GM13976 (cell line): ENCODE data around the gene ATXN1.

Experiments used
- DNase-seq: peaks from one replicate; pipeline ENCODE4 v3.0.0; 2012; ENCODE audit warnings: low spot score
- in situ Hi-C: fragments of 300-500 bp; cut with MboI; formaldehyde crosslinking; loops from one replicate; pipeline ENCODE4 v1.12.0; 2022; ENCODE audit warnings: low sequenced_read_pairs, mixed read lengths, inconsistent platforms; ENCODE audit not compliant: unreplicated experiment
- TF ChIP-seq, protein P1 (sequence below): IDR thresholded peaks from 2 replicates; pipeline ENCODE4 v1.5.1; 2012; ENCODE audit warnings: borderline replicate concordance, mild to moderate bottlenecking; ENCODE audit not compliant: insufficient read depth; ENCODE audit errors: extremely low read depth, missing control alignments, control extremely low read depth

ATXN1 gene

DNA sequence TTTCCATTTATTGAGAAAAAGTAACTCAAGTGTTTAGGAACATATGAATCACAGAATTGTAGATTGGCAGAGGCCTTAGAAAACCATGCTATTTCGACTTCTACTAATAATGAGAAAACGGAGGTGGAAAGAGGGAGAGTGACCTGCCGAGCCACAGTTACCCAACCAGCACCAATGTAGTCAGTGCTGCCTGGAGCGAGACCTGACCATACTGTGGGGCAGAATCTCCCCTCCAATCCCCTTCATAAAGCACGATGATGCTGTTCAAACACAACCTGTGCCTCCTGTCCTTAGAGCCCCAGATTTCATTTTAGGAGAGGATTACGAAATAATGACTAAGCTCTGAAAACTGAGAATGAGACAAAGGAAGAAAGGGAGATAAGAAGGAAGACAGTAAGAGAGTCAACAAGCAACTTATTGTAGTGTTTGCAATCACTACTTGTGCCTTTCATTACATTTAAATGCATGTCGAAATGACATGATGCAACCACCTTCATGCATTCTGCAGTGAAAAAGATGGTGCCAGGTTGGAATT is 70.6 kb downstream of the ATXN1 start:
- peak; percentile 43 for DNase-seq
- TF ChIP-seq, protein P1, sequence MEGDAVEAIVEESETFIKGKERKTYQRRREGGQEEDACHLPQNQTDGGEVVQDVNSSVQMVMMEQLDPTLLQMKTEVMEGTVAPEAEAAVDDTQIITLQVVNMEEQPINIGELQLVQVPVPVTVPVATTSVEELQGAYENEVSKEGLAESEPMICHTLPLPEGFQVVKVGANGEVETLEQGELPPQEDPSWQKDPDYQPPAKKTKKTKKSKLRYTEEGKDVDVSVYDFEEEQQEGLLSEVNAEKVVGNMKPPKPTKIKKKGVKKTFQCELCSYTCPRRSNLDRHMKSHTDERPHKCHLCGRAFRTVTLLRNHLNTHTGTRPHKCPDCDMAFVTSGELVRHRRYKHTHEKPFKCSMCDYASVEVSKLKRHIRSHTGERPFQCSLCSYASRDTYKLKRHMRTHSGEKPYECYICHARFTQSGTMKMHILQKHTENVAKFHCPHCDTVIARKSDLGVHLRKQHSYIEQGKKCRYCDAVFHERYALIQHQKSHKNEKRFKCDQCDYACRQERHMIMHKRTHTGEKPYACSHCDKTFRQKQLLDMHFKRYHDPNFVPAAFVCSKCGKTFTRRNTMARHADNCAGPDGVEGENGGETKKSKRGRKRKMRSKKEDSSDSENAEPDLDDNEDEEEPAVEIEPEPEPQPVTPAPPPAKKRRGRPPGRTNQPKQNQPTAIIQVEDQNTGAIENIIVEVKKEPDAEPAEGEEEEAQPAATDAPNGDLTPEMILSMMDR, result no peak

DNA sequence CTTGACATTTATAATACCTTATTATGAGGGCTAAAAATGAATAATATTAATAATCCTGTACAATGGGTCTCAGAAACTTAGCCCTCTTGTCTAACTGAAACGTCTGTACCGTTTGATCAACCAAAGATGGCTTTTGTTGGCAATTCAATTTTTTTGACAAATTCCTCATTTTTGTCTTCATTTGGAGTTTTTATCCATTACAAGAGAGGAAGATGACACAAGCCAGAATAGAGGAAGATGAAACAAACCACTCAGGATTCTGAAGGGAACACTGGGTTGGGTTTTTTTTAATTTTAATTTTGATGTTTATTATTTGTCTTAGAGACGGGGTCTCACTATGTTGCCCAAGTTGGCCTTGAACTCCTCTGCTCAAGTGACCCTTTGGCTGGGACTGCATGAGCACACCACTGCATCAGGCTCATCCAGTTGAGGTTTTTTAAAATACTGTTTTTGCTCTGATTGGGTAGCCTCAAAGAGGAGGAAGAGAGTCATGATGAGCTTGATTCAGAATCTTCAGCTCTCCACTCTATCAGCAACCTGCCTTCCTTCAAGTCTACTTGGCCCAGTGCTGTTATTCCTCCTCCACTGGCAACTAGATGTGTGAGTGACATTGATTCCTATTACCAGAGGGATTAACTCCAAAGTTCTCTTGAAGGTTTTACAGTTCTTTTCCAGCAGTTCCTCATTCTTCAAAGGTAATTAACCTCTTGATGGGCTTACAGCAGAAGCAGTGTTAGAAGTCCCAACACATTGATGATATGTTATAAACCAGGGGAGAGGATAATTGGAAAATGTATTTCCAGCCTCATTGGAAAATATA is 71.3 kb downstream of the ATXN1 start:
- TF ChIP-seq, protein P1, result no peak
- in situ Hi-C loops, result no loop called here
- DNase-seq, result no peak

More for the DNA sequence above, 70.6 kb downstream of the ATXN1 start:
- in situ Hi-C loops, result no loop called here

DNA sequence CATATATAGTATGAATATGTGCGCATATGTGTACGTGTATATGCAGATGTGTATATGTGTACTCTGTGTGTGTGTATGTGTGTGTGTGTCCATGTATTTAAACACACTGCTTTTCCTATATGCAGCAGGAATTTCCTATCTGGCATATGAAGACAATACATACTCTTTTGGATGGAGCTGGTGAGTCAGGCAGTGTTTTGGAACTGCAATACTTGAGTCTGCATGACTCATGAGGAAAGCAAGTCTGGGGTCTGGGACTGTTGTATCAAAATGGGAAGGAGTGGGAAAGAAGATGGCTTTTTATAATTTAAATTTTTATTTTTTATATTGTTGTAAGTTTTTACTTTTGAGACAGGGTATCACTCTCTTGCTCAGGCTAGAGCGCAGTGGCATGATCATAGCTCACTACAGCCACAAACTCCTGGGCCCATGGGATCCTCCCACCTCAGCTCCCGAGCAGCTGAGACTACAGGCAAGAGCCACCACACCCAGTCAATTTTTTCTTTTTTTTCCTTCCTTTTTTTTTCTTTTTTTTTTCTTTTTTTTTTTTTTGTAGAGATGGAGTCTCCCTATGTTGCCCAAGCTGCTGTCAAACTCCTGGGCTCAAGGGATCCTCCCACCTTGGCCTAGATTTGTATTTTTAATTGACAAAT is 72.2 kb downstream of the ATXN1 start:
- in situ Hi-C loops, result no loop called here
- no peak for DNase-seq
- TF ChIP-seq, protein P1, result no peak

DNA sequence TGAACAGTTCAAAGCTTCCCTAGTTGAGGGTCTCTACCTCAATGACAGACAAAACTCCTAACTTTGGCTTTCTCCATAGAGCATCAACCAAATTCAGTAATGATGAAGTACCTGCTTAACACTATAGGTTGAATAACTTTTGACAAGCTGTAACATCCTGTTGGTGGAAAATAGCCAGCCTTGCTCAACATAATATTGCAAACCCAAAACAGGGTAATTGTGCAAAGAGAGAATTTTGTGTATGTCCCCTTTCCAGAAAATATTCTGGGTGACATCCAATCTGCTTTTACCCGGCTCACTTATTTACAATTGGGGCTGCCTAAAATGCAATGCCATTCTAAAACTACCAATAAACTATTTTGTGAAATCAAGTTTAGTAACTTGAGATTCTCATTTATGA is 72.8 kb downstream of the ATXN1 start:
- no peak for DNase-seq
- TF ChIP-seq, protein P1, result no peak
- in situ Hi-C loops, result no loop called here

DNA sequence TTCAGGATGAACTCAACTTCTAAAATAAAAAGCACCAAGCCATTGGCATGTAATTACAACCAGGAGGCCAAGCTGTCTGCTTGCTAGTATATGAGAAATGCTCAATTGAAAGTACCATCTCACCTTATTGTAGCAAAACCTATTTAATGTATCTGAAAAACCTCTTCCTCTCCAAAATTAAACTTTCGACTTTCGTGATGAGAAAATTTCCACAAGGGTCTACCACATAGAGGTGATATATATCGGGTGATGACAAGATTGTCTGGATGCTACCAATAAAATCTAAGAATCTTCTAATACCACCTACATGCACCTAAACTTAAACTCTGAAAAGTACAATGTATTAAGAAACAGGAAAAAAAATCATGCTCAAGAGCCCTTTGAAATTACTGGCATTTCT is 74.2 kb downstream of the ATXN1 start:
- TF ChIP-seq, protein P1, result no peak
- in situ Hi-C loops, result no loop called here
- DNase-seq, result no peak

DNA sequence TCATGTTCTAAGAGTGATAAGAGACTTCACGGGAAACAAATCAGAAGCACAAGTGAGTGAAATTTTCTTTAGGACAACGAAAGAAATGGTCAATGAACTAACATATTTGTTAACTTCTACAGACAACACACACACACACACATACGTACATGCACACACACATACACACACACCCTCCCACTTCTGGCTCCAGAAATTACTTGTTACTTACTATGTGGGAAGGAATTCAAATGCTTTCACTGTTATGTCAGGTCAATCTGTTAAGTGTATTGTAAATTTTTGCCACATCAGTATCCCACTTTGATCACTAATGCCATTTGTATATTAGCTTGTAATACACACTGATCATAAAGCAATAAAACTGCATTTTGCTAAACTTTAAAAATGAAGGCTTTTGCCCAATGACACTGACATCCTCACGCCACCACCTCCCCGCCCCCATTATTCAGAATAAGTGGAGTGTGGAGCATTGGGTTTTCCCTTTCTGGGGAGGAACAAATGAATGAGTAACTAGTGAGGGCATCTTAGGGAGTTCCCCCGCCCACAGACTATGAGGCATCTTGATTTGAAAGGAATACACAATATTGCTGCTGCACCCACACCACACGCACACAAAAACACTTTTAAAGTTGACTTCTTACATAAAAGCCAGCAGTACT is 76.2 kb downstream of the ATXN1 start:
- TF ChIP-seq, protein P1, result no peak
- DNase-seq, result peak; percentile 35

More for the DNA sequence above, 76.2 kb downstream of the ATXN1 start:
- in situ Hi-C loops, result no loop called here
